Measurements from ENCODE around the gene E2F2.
"Not testable (repeated sequence)": the region's sequence is repeated elsewhere in the genome, so short reads cannot be mapped to it uniquely, and the experiment has no call there.

E2F2 gene

GRCh38 chr1:23544444-23545389 is 13.7 kb upstream of the E2F2 start:
- H3K9me3 ChIP-seq (ENCODE audit: insufficient read depth, low read depth, low read length) = no peaks in the 10 kb centered on the region
- H3K9me2 ChIP-seq (replicated peaks; ENCODE audit: low read depth, low read length) = no peaks in the 10 kb centered on the region
- H3K4me3 ChIP-seq (ENCODE audit: low read length, poor library complexity, severe bottlenecking) = no peak overlapping the region
- H2AFZ ChIP-seq (ENCODE audit: low read length) = no peak overlapping the region
- no peak overlapping the region for H3K4me2 ChIP-seq (ENCODE audit: low read depth, low read length, poor library complexity, severe bottlenecking)
- TF ChIP-seq EZH2phosphoT487 (IDR thresholded peaks at IDR 0.05; ENCODE audit: borderline replicate concordance) = no peak
- TF ChIP-seq CTCF (conservative IDR thresholded peaks at IDR 0.05; ENCODE audit: low read length) = peak; percentile 99
- no peaks in the 10 kb centered on the region for H3K27me3 ChIP-seq (ENCODE audit: insufficient read depth, low read length, poor library complexity, severe bottlenecking)
- H3K4me1 ChIP-seq (ENCODE audit: insufficient read depth, low read length, poor library complexity, severe bottlenecking) = no peaks in the 10 kb centered on the region
- H4K20me1 ChIP-seq (ENCODE audit: insufficient read depth, low read length, poor library complexity, severe bottlenecking) = no peaks in the 10 kb centered on the region
- H3F3A ChIP-seq (ENCODE audit: low read depth) = no peaks in the 10 kb centered on the region
- no peak overlapping the region for H3K9ac ChIP-seq (ENCODE audit: low read depth, low read length, poor library complexity, severe bottlenecking)
- H3K79me2 ChIP-seq (ENCODE audit: insufficient read depth, low read length) = no peaks in the 10 kb centered on the region
- no peaks in the 10 kb centered on the region for H3K36me3 ChIP-seq (ENCODE audit: insufficient read depth, low read length)

- Histone ChIP-seq H3K9ac (ENCODE audit: low read depth, low read length, poor library complexity, severe bottlenecking) (no peak overlapping the region), H3K9me3 (ENCODE audit: insufficient read depth, low read depth, low read length) (no peaks in the 10 kb centered on the region), H3K36me3 (ENCODE audit: insufficient read depth, low read length) (no peaks in the 10 kb centered on the region), H3K27me3 (ENCODE audit: insufficient read depth, low read length, poor library complexity, severe bottlenecking) (no peaks in the 10 kb centered on the region), H4K20me1 (ENCODE audit: insufficient read depth, low read length, poor library complexity, severe bottlenecking) (no peaks in the 10 kb centered on the region), H3K4me3 (ENCODE audit: low read length, poor library complexity, severe bottlenecking) (no peak overlapping the region), H3K4me2 (ENCODE audit: low read depth, low read length, poor library complexity, severe bottlenecking) (no peak overlapping the region), H3F3A (ENCODE audit: low read depth) (no peaks in the 10 kb centered on the region), H3K4me1 (ENCODE audit: insufficient read depth, low read length, poor library complexity, severe bottlenecking) (no peaks in the 10 kb centered on the region), H3K79me2 (ENCODE audit: insufficient read depth, low read length) (no peaks in the 10 kb centered on the region), H2AFZ (ENCODE audit: low read length) (no peak overlapping the region), H3K9me2 (replicated peaks; ENCODE audit: low read depth, low read length) (no peaks in the 10 kb centered on the region)
- TF ChIP-seq EZH2phosphoT487 (IDR thresholded peaks at IDR 0.05; ENCODE audit: borderline replicate concordance) (no peak), CTCF (conservative IDR thresholded peaks at IDR 0.05; ENCODE audit: low read length) (no peak)
Observed at GRCh38 chr1:23543707-23544443, 12.8 kb upstream of the E2F2 start.

- not testable (repeated sequence) for H2AFZ ChIP-seq (ENCODE audit: low read length); H3F3A ChIP-seq (ENCODE audit: low read depth); H4K20me1 ChIP-seq (ENCODE audit: insufficient read depth, low read length, poor library complexity, severe bottlenecking); H3K9me3 ChIP-seq (ENCODE audit: insufficient read depth, low read depth, low read length); H3K36me3 ChIP-seq (ENCODE audit: insufficient read depth, low read length); H3K9me2 ChIP-seq (replicated peaks; ENCODE audit: low read depth, low read length); H3K4me3 ChIP-seq (ENCODE audit: low read length, poor library complexity, severe bottlenecking); H3K79me2 ChIP-seq (ENCODE audit: insufficient read depth, low read length); H3K27me3 ChIP-seq (ENCODE audit: insufficient read depth, low read length, poor library complexity, severe bottlenecking); H3K4me1 ChIP-seq (ENCODE audit: insufficient read depth, low read length, poor library complexity, severe bottlenecking); H3K4me2 ChIP-seq (ENCODE audit: low read depth, low read length, poor library complexity, severe bottlenecking); H3K9ac ChIP-seq (ENCODE audit: low read depth, low read length, poor library complexity, severe bottlenecking)
Observed at GRCh38 chr1:23542940-23543339, 11.9 kb upstream of the E2F2 start.
